ENCODE data around the gene CBR3. TPM values are rescaled to one million over a fixed set of nuclear protein-coding genes. Genes with fewer than 3 reads are reported as not detected.
A peak's percentile ranks its signal among the peaks of the same experiment; 100 is the strongest.
"Not testable (repeated sequence)": the region's sequence is repeated elsewhere in the genome, so short reads cannot be mapped to it uniquely, and the experiment has no call there.

The CBR3 gene
- total RNA-seq: 10 to 100 TPM; 14.6 to 14.9 TPM

DNA sequence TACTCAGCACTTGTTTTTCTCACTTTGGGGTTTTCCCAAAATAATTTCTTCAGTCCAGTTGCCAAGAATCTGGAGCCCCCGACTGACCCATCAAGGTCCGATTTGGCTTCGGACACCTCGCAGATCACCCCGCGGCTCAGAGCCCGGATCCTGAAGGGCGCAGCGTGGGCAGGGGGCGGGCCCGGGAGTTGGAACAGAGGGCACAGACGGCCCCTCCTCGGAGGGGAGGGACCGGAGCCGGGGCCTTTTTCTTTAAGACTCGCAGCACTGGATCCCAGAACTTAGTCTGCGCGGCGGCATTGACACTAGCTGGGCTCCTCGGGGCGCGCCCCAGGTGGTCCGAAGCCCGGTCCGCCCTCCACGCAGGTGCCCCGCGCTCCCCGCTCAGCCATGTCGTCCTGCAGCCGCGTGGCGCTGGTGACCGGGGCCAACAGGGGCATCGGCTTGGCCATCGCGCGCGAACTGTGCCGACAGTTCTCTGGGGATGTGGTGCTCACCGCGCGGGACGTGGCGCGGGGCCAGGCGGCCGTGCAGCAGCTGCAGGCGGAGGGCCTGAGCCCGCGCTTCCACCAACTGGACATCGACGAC, at the start of gene CBR3:
Gene CBR3, plus strand, starts transcription at position 277 of the 588 bp plus-strand sequence. Its CDS starts 114 bp downstream, at position 391.
- H3K27ac Mint-ChIP-seq: peak within 1 kb of the TSS; percentile 91
- H3K9me3 Mint-ChIP-seq: no peaks in the 10 kb centered on the region
- peaks cover 2% of the 10 kb centered on the region for H3K27me3 Mint-ChIP-seq
- H3K4me1 Mint-ChIP-seq: peaks cover 28% of the 10 kb centered on the region
- DNase-seq: peak; percentile 71
- POLR2A ChIA-PET: interaction anchor here (1.2 to 3.8 kb wide), 6 partner anchors 10 to 295 kb away, joined by 3 to 31 read pairs (median 14); partner anchors contain the start of gene MORC3
- H3K36me3 Mint-ChIP-seq: peaks cover 20% of the 10 kb centered on the region
- peak; percentile 32 for ATAC-seq (ENCODE audit: low read depth)
- peak within 1 kb of the TSS; percentile 94 for H3K4me3 Mint-ChIP-seq

DNA sequence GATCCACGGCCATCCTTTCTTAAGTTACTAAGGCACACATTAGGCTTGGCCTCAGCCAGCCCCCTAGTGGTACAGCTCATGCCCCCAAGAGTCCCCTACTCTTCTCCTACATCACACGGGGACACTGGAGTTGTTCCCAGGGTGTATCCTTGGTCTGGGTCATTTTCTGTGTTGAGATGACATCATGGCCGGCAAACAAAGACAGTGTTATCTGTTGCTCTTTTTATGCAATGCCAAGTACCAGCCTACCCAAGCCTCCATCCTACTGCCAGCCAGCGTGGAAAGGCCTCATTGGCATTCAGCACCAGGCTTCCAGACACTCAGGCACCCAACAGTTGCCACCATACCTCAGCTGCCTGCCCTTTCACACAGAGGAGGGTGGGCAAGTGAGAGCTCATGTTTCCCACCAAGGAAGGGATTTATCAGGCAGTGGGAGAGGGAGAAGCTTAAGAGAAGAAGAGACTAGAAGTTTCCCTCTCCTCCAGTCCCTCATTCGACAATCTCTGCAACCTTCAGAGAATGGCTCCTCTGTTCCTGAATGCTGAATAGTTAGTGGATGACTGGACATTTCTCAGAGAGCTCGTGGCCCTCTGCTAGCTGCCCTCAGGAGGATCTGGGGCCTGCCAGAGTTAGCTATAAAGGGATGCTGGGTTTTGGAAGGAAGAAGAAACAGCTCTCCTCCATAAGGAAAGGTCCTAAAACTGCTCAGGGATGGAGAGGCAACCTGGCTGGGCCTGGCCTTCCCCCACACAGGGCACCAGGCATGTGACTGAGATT, 47.3 kb upstream of the CBR3 start:
- no peaks in the 10 kb centered on the region for H3K27me3 Mint-ChIP-seq
- H3K4me1 Mint-ChIP-seq: peaks cover 6% of the 10 kb centered on the region
- no peak overlapping the region for H3K27ac Mint-ChIP-seq
- peaks cover 2% of the 10 kb centered on the region for H3K36me3 Mint-ChIP-seq
- POLR2A ChIA-PET: interaction anchor here (0.7 kb wide), 1 partner anchor 9 kb away, joined by 3 read pairs; no protein-coding TSS in a partner anchor
- DNase-seq (no peak), ATAC-seq (ENCODE audit: low read depth) (no peak)
- H3K9me3 Mint-ChIP-seq: peaks cover 1% of the 10 kb centered on the region
- no peak overlapping the region for H3K4me3 Mint-ChIP-seq

DNA sequence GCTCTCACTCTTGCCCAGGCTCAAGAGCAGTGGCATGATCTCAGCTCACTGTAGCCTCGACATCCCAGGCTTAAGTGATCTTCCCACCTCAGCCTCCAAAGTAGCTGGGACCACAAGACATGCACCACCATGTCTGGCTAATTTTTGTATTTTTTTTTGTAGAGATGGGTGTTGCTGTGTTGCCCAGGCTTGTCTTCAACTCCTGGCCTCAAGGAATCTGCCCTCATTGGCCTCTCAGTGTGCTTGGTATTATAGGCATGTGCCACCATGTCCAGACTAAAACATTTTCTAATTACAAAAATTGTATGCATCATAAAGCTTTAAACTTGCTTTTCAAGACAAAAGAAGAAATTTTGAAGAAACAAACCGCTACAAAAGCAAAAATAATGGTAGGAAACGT, 44.9 kb upstream of the CBR3 start:
- Mint-ChIP-seq H3K4me3 (no peak overlapping the region), H3K27me3 (no peaks in the 10 kb centered on the region), H3K9me3 (peaks cover 7% of the 10 kb centered on the region), H3K36me3 (peaks cover 4% of the 10 kb centered on the region), H3K4me1 (peaks cover 6% of the 10 kb centered on the region), H3K27ac (no peak overlapping the region)
- POLR2A ChIA-PET: no interaction called here
- no peak for ATAC-seq (ENCODE audit: low read depth)
- no peak for DNase-seq

DNA sequence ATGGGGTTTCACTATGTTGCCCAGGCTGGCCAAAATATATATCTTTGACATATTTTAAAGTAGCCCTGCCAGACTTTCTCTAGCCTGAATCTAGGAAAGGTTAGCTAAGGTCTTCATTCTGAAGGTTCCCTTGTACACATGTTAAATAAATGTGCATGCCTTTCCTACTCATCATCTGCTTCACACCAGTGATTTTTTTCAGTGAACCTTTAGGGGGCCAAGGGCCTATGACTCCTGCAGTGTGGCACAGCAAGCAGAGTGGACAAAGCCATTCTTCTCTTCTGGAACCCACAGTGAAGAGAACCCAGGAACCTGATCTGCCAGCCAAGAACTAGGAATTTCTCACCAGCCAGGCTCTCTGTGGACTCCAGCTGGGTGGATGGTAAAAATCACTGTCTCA, 42.2 kb upstream of the CBR3 start:
- Mint-ChIP-seq H3K4me1 (no peaks in the 10 kb centered on the region), H3K9me3 (peaks cover 8% of the 10 kb centered on the region), H3K36me3 (peaks cover 3% of the 10 kb centered on the region), H3K4me3 (no peak overlapping the region), H3K27me3 (no peaks in the 10 kb centered on the region), H3K27ac (no peak overlapping the region)
- no peak for ATAC-seq (ENCODE audit: low read depth)
- DNase-seq: no peak
- POLR2A ChIA-PET: interaction anchor here (0.6 kb wide), 1 partner anchor 21 kb away, joined by 3 read pairs; no protein-coding TSS in a partner anchor

DNA sequence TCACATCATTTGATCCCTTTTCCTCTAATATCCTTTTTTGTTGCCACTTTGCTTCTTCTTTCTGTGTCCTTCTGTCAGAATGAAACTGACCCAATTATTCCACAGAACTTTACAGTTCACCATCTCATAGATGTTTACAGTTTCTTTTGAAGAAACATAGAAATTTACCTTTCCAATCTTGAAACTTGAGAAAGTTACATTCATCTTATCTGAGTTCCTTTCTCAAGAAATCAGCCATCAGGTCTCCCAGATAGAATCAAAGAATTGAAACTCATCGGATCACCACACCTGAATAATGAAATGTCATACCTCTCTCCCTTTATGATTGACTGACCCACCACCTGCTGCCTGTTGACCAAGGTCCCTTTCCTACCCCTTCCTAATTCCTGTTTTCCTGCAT, 41.4 kb upstream of the CBR3 start:
- POLR2A ChIA-PET: no interaction called here
- H3K36me3 Mint-ChIP-seq: peaks cover 3% of the 10 kb centered on the region
- no peak overlapping the region for H3K4me3 Mint-ChIP-seq
- no peak overlapping the region for H3K27ac Mint-ChIP-seq
- ATAC-seq (ENCODE audit: low read depth) (no peak), DNase-seq (no peak)
- no peaks in the 10 kb centered on the region for H3K27me3 Mint-ChIP-seq
- no peaks in the 10 kb centered on the region for H3K4me1 Mint-ChIP-seq
- peaks cover 8% of the 10 kb centered on the region for H3K9me3 Mint-ChIP-seq

DNA sequence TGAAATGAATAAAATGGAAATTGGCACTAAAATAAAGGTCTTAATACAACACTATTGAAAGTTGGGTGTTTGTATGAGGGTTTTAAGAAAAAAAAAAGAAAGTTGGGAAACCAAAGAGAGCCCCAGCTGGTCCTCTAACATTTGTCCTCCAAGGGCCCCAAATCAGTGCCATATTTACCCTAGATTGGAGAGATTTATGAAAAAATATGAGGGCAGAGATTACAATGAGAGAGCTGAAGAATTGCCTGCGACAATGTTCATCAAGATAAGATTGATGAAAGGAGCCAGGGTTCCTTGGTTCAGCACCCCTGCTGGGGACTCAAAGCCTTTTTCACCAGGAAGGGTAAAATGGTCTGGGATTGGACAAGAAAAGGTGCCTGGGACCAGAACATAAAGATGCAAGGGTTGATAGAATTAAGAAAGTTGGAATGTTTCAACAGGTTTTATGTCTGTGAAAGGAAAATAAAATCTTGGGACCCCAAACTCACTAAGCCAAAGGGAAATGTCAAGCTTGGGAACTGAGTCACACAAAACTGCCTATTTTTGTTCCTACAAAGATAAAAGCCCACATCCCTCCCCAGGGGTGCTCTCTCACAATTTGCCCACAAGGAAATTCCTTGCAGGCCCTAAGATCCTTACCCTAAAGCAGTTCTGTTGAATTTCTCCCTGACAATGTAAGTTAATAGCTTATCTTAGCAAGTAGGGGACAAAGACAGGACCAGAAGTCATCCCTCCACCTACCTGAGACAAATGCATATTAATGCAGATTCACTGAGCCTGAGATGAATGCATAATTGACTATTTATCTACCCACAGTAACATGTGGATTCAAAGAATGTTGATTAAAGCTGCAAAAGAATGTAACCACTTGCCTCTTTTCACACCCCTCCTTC, 38.2 kb upstream of the CBR3 start:
- POLR2A ChIA-PET: interaction anchor here (0.9 kb wide), 1 partner anchor 9 kb away, joined by 3 read pairs; no protein-coding TSS in a partner anchor
- Mint-ChIP-seq H3K4me3 (no peak overlapping the region), H3K27me3 (peaks cover 3% of the 10 kb centered on the region), H3K9me3 (peaks cover 8% of the 10 kb centered on the region), H3K4me1 (peaks cover 2% of the 10 kb centered on the region), H3K27ac (no peak overlapping the region), H3K36me3 (peaks cover 3% of the 10 kb centered on the region)
- ATAC-seq (ENCODE audit: low read depth) (no peak), DNase-seq (no peak)

DNA sequence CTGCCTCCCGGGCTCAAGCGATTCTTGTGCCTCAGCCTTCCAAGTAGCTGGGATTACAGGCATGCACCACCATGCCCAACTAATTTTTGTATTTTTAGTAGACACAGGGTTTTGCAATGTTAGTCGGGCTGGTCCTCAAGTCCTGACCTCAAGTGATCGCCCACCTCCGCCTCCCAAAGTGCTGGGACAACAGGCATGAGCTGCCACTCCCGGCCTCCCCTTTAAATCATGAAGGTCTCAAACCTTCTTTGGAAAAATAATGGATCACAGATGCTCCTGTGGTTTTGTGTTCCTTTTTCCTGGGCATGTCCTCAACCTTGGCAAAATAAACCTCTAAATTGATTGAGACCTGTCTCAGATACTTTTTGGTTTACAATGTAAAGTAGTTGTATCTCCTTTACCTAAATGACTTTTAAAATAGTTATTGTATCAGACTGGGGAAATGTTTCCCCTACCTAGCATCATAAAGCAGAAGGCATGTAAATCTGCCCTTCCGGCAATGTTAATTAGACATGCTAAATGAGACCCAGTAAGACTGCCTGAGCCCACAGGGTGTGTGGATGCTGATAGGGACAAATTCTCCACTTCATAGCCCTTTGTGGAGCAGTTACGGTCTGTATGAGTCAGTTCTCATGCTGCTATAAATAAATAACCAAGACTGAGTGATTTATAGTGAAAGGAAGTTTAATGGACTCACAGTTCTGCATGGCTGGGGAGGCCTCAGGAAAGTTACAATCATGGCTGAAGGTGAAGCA, 37.3 kb upstream of the CBR3 start:
- H3K4me1 Mint-ChIP-seq: peaks cover 2% of the 10 kb centered on the region
- no peak for ATAC-seq (ENCODE audit: low read depth)
- H3K4me3 Mint-ChIP-seq: no peak overlapping the region

DNA sequence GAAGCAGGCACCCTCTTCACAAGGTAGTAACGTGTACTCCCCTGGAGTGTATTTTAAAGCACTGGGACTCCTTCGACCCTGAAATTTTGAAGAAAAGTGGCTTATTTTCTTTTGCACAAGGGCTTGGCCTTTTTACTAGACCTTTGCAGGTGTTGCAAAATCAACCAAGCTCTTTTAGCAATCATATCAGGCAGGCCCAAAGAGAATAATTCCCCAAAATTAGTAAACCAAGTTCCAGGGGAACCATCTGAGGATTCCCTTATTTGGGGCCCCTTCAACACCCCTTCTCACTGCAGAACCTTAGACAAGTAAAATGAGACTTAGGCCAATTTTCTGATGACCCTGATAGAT, 36.7 kb upstream of the CBR3 start:
- POLR2A ChIA-PET: no interaction called here
- H3K9me3 Mint-ChIP-seq: peaks cover 8% of the 10 kb centered on the region
- peaks cover 2% of the 10 kb centered on the region for H3K4me1 Mint-ChIP-seq
- H3K27me3 Mint-ChIP-seq: peaks cover 3% of the 10 kb centered on the region
- H3K4me3 Mint-ChIP-seq: no peak overlapping the region
- ATAC-seq (ENCODE audit: low read depth): no peak
- no peak for DNase-seq
- peaks cover 3% of the 10 kb centered on the region for H3K36me3 Mint-ChIP-seq
- no peak overlapping the region for H3K27ac Mint-ChIP-seq

More for the DNA sequence above, 37.3 kb upstream of the CBR3 start:
- H3K9me3 Mint-ChIP-seq: peaks cover 8% of the 10 kb centered on the region
- H3K27me3 Mint-ChIP-seq: peaks cover 3% of the 10 kb centered on the region
- DNase-seq: no peak
- H3K27ac Mint-ChIP-seq: no peak overlapping the region
- H3K36me3 Mint-ChIP-seq: peaks cover 3% of the 10 kb centered on the region
- POLR2A ChIA-PET: interaction anchor here (0.9 kb wide), 1 partner anchor 10 kb away, joined by 3 read pairs; no protein-coding TSS in a partner anchor

DNA sequence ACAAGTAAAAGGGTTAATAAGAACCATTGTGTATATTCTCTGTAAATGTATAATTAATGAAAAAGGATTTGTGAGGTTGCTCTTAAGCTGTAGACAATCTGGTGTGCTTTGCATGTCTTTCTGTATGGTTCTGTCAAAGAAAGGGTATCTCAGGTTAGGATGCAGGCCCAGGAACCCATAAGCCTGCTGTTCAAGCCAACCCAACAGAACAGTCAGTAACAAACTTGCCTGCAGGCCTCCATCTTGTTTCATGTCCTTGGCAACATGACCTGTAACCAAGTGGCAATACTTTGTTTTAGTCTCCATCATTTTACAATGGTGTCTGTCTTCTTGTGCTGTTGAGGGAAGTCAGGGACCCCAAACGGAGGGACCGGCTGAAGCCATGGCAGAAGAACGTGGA, 35.9 kb upstream of the CBR3 start:
- Mint-ChIP-seq H3K27ac (no peak overlapping the region), H3K4me3 (no peak overlapping the region), H3K9me3 (peaks cover 2% of the 10 kb centered on the region), H3K36me3 (no peaks in the 10 kb centered on the region), H3K27me3 (peaks cover 9% of the 10 kb centered on the region), H3K4me1 (peaks cover 2% of the 10 kb centered on the region)
- DNase-seq: no peak
- POLR2A ChIA-PET: no interaction called here
- no peak for ATAC-seq (ENCODE audit: low read depth)

DNA sequence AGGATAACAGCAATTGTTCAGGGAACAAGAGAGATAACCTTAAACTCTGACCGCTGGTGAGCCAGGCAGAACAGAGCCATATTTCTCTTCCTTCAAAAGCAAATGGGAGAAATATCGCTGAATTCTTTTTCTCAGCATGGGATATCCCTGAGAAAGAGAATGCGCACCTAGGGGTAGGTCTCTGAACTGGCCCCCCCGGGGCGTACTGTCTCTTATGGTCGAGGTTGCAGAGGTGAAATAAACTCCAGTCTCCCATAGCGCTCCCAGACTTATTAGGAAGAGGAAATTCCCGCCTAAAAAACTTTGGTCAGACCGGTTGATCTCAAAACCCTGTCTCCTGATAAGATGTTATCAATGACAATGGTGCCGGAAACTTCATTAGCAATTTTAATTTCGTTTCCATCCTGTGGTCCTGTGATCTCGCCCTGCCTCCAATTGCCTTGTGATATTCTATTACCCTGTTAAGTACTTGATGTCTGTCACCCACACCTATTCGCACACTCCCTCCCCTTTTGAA, 35.1 kb upstream of the CBR3 start:
- POLR2A ChIA-PET, H3K36me3 Mint-ChIP-seq: not testable (repeated sequence)

DNA sequence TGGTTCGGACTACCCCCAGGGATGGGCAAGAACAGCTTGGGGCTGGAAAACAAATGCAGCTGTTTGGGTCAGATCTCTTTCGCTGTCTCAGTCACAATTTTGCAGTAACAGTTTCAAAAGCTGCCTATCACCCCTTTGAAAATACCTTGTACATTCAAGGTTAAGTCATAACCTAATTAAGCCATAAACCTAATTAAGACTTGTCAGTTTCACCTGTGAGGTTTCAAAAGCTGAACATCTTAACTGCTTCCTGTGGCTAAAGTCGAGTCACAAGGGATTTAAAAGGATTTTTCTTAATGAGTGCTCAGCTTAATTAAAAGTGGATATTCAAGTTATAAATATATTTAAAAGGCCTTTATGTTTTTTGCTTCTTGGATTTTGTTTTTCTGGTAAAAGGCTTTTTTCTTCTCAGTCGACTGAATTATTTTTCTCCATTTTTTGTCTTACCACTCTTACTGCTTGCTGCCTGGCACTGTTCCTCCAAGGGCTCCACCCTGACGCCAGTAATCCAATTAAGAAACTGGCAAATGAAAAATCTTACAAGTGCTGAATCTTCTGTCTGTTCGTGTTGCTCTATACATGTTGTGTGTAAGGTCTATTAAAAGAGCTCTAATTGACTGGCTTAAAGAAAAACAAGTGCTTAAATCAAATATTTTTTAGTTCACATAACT, 33.8 kb upstream of the CBR3 start:
- H3K36me3 Mint-ChIP-seq: no peaks in the 10 kb centered on the region
- peaks cover 30% of the 10 kb centered on the region for H3K27me3 Mint-ChIP-seq
- ATAC-seq (ENCODE audit: low read depth) (no peak), DNase-seq (no peak)
- H3K27ac Mint-ChIP-seq: no peak overlapping the region
- H3K4me1 Mint-ChIP-seq: peaks cover 8% of the 10 kb centered on the region
- POLR2A ChIA-PET: interaction anchor here (0.7 kb wide), 1 partner anchor 19 kb away, joined by 3 read pairs; no protein-coding TSS in a partner anchor
- no peak overlapping the region for H3K4me3 Mint-ChIP-seq
- H3K9me3 Mint-ChIP-seq: no peaks in the 10 kb centered on the region

More for the DNA sequence above, 35.1 kb upstream of the CBR3 start:
- ATAC-seq (ENCODE audit: low read depth); H3K9me3 Mint-ChIP-seq; DNase-seq; H3K27ac Mint-ChIP-seq; H3K4me1 Mint-ChIP-seq; H3K4me3 Mint-ChIP-seq: not testable (repeated sequence)
- peaks cover 16% of the 10 kb centered on the region for H3K27me3 Mint-ChIP-seq

DNA sequence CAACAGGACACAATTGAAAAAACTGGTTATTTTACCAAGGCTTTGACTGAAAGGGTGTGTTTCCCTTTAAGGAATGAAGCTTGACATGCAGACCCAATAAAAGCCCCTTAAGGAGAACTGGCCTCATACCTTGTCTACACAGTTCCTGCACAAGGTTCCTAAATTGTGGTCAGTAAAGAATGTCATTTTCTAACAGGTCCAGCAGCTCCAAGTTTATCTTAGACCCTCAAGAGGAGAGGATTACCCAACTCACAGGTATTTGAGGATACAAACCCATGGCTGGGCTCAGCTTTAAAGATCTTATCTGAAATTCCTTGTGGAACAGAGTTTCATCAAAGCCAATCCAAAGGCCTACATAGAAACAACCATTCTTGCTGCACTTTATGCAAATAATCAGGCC, 31.4 kb upstream of the CBR3 start:
- H3K27me3 Mint-ChIP-seq: peaks cover 42% of the 10 kb centered on the region
- no peak overlapping the region for H3K4me3 Mint-ChIP-seq
- no peaks in the 10 kb centered on the region for H3K9me3 Mint-ChIP-seq
- DNase-seq (no peak), ATAC-seq (ENCODE audit: low read depth) (no peak)
- no peaks in the 10 kb centered on the region for H3K36me3 Mint-ChIP-seq
- peaks cover 8% of the 10 kb centered on the region for H3K4me1 Mint-ChIP-seq
- POLR2A ChIA-PET: no interaction called here
- no peak overlapping the region for H3K27ac Mint-ChIP-seq
